Measurements from ENCODE around the gene CD99L2.

GRCh38 chrX:150857453-150857852 lies 41.0 kb downstream of the CD99L2 start:
- TF ChIP-seq ARNT (IDR thresholded peaks at IDR 0.05) (no peak), SP1 (IDR thresholded peaks at IDR 0.05) (no peak), NFRKB (IDR thresholded peaks at IDR 0.05) (no peak), FOXM1 (IDR thresholded peaks at IDR 0.05; ENCODE audit: borderline replicate concordance) (no peak), TARDBP (IDR thresholded peaks at IDR 0.05) (no peak), SUZ12 (IDR thresholded peaks at IDR 0.05) (no peak), BHLHE40 (IDR thresholded peaks at IDR 0.05; ENCODE audit: borderline replicate concordance) (no peak), PKNOX1 (IDR thresholded peaks at IDR 0.05) (no peak), FOXK2 (IDR thresholded peaks at IDR 0.05) (no peak), HDGF (IDR thresholded peaks at IDR 0.05; ENCODE audit: borderline replicate concordance) (no peak), L3MBTL2 (conservative IDR thresholded peaks at IDR 0.05) (no peak), FOXA1 (IDR thresholded peaks at IDR 0.05) (no peak), LEF1 (IDR thresholded peaks at IDR 0.05; ENCODE audit: borderline replicate concordance) (no peak)
